ENCODE data around the gene SPSB3. TPM values are rescaled to one million over a fixed set of nuclear protein-coding genes. Genes with fewer than 3 reads are reported as not detected.

The SPSB3 gene
- total RNA-seq, 1 donor from 2014 or later, result 159 TPM

DNA sequence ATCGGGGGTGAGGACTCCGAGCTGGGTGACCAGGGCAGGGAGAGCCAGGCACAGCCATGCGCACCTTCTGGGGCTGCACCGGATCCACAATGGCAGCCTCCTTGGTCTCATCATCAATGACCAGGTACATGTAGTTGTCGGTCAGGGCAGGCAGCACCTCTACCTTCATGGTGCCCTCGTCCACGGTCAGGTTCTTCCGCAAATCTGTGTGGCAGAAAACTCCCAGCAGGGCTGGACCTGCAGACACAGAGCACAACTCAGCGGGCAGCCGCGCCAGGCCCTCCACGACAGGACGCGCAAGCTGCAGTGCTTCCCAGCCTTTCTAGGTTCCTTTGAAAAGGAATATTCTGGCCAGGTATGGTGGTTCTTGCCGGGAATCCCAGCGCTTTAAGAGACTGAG is 40.4 kb upstream of the SPSB3 start:
- peaks cover 44 to 52% of the 10 kb centered on the region in 2 donors for H3K36me3 ChIP-seq
- no peak overlapping the region for H3K27ac ChIP-seq
- no peaks in the 10 kb centered on the region for H3K9me3 ChIP-seq
- intact Hi-C loops (cut with DNase I), result no loop called here
- H3K27me3 ChIP-seq, result no peaks in the 10 kb centered on the region
- no peak for DNase-seq (ENCODE audit: low spot score in 2 of 2)
- H3K4me1 ChIP-seq, result peaks cover 11 to 21% of the 10 kb centered on the region in 2 donors
- TF ChIP-seq, protein P1, sequence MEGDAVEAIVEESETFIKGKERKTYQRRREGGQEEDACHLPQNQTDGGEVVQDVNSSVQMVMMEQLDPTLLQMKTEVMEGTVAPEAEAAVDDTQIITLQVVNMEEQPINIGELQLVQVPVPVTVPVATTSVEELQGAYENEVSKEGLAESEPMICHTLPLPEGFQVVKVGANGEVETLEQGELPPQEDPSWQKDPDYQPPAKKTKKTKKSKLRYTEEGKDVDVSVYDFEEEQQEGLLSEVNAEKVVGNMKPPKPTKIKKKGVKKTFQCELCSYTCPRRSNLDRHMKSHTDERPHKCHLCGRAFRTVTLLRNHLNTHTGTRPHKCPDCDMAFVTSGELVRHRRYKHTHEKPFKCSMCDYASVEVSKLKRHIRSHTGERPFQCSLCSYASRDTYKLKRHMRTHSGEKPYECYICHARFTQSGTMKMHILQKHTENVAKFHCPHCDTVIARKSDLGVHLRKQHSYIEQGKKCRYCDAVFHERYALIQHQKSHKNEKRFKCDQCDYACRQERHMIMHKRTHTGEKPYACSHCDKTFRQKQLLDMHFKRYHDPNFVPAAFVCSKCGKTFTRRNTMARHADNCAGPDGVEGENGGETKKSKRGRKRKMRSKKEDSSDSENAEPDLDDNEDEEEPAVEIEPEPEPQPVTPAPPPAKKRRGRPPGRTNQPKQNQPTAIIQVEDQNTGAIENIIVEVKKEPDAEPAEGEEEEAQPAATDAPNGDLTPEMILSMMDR (IDR thresholded peaks at IDR 0.05), result no peak
- H3K4me3 ChIP-seq, result no peak overlapping the region

DNA sequence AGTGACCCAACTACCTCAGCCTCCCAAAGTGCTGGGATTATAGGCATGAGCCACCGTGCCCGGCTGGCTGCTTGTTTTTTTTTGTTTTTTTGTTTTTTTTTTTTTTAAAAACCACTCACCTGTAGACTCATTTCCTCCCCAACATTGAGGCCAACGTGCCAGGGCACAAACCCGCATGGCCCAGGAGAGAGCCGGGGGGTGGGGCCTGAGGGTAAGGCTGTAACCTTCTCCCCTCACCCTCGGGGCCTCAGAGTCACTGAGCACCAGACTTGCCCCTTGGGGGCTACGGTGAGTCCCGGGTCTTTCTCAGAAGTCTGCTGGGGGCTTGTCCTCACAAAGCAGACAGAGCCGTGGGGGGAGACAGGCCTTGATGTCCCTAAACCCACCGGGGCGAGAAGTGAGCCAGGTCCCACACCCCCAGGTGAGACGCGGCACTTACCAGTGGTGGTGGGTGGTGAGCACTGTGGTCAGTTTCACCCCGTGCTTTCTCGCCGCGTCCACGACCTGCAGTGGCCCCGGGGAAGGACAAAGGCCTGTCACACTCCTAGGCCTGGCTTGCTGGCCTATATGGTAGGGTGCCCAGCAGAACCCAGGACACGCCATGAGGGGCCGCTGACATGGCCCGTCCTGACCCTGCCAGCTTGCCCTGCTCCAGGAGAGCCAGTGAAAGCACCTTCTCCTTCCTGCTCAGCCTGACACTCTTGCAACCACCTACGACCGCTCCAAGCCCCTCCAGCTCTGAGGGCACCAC is 39.7 kb upstream of the SPSB3 start:
- intact Hi-C loops (cut with DNase I), result no loop called here
- TF ChIP-seq, protein P1 (IDR thresholded peaks at IDR 0.05), result no peak
- DNase-seq (ENCODE audit: low spot score in 2 of 2), result no peak
- H3K9me3 ChIP-seq, result no peaks in the 10 kb centered on the region
- H3K27me3 ChIP-seq, result no peaks in the 10 kb centered on the region
- peaks cover 9 to 17% of the 10 kb centered on the region in 2 donors for H3K4me1 ChIP-seq
- no peak overlapping the region for H3K4me3 ChIP-seq
- H3K36me3 ChIP-seq, result peaks cover 52 to 60% of the 10 kb centered on the region in 2 donors
- no peak overlapping the region for H3K27ac ChIP-seq

DNA sequence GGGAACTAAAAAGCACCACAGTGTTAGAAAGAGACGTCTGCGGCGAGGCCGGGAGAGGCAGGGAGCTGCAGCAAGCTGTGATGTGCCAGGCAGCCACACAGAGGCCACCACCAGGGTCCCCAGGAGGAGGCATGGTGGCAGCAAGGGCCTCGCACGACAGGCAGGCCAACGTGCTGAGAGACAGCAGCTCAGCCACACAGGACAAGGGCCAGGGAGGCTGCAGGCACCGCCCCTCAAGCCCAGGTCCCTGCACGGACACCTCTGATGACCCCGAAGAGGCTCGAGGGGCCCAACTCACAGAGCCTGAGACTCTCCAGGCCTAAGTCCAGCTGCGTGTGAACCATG is 38.5 kb upstream of the SPSB3 start:
- no peak overlapping the region for H3K4me3 ChIP-seq
- DNase-seq (ENCODE audit: low spot score in 2 of 2), result no peak
- no peaks in the 10 kb centered on the region for H3K9me3 ChIP-seq
- H3K36me3 ChIP-seq, result peaks cover 61 to 68% of the 10 kb centered on the region in 2 donors
- intact Hi-C loops (cut with DNase I), result no loop called here
- TF ChIP-seq, protein P1 (IDR thresholded peaks at IDR 0.05), result no peak
- no peaks in the 10 kb centered on the region for H3K27me3 ChIP-seq
- peaks cover 8 to 17% of the 10 kb centered on the region in 2 donors for H3K4me1 ChIP-seq
- H3K27ac ChIP-seq, result no peak overlapping the region

DNA sequence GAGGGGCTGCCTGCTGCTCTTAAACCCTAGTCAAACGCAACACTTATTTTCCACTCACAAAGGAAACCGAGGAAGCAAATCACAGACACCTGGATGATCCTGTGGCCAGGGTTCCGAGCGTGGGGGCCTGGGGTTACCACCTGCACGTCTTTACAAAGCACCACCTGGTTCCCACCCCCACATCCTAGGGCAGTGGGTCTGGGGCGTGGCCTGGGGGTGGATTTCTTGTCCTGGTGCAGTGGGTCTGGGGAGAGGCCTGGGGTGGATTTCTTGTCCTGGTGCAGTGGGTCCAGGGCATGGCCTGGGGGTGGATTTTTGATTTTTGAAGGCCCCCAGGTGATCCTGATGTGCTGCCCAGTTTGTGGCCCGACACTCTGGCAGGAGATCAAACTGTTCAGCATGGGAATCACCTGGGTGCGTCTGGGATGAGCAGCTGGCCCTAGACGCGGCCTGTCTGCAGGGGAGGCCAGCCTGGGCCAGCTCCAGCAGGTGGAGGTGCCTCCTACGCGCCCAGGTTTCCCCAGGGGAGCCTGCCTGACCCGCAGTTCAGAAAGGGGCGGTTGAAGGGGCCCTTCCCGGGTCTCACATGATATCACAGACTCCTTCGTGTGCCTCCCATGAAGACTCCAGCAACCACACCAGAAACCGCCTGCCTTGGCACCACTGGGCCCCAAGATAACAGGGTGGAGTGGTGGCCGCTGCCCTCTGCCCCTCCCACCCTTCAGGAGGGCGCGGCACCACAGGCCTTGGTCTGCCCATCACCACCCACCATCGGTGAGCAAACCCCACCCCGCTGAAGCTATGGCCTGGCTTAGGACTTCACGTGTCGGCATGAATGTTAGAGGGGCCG is 38.0 kb upstream of the SPSB3 start:
- Histone ChIP-seq H3K4me1 (peaks cover 2 to 11% of the 10 kb centered on the region in 2 donors), H3K9me3 (no peaks in the 10 kb centered on the region), H3K4me3 (no peak overlapping the region), H3K27me3 (no peaks in the 10 kb centered on the region), H3K36me3 (peaks cover 61 to 71% of the 10 kb centered on the region in 2 donors), H3K27ac (no peak overlapping the region)
- TF ChIP-seq, protein P1 (IDR thresholded peaks at IDR 0.05), result no peak
- intact Hi-C loops (cut with DNase I), result no loop called here
- no peak for DNase-seq (ENCODE audit: low spot score in 2 of 2)

DNA sequence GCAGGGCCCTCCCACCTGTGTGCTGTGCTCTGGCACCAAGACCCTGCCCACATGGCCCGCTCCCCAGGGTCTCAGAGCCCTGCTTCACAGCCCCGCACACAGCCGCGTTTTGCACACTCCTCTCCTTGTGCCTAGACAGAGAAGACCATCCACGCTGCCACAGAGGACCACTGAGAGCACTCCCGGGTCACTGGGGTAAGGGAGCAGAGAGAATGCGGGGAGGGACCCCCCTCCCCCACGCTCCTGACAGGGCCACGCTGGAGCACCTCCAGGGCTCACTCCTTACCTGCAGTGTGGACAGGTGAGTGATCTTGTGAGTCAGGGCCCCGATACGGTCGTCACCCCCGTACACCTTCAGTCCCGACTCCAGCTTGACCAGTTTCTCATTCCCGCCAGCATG is 37.2 kb upstream of the SPSB3 start:
- H3K36me3 ChIP-seq, result peaks cover 61 to 72% of the 10 kb centered on the region in 2 donors
- peaks cover 0 to 5% of the 10 kb centered on the region in 2 donors for H3K4me1 ChIP-seq
- TF ChIP-seq, protein P1 (IDR thresholded peaks at IDR 0.05), result no peak
- no peak for DNase-seq (ENCODE audit: low spot score in 2 of 2)
- H3K27me3 ChIP-seq, result no peaks in the 10 kb centered on the region
- no peak overlapping the region for H3K4me3 ChIP-seq
- intact Hi-C loops (cut with DNase I), result no loop called here
- no peaks in the 10 kb centered on the region for H3K9me3 ChIP-seq
- H3K27ac ChIP-seq, result no peak overlapping the region
